Measurements from ENCODE around the gene ZNF598. TPM values are rescaled to one million over a fixed set of nuclear protein-coding genes. Genes with fewer than 3 reads are reported as not detected.

The ZNF598 gene
- total and polyA plus RNA-seq, 10 of the 15 experiments (the other 5 are each of a cell fraction or from before 2014, with no cell fraction given) = 0.08 to 74.0 (median 14.4) TPM

DNA sequence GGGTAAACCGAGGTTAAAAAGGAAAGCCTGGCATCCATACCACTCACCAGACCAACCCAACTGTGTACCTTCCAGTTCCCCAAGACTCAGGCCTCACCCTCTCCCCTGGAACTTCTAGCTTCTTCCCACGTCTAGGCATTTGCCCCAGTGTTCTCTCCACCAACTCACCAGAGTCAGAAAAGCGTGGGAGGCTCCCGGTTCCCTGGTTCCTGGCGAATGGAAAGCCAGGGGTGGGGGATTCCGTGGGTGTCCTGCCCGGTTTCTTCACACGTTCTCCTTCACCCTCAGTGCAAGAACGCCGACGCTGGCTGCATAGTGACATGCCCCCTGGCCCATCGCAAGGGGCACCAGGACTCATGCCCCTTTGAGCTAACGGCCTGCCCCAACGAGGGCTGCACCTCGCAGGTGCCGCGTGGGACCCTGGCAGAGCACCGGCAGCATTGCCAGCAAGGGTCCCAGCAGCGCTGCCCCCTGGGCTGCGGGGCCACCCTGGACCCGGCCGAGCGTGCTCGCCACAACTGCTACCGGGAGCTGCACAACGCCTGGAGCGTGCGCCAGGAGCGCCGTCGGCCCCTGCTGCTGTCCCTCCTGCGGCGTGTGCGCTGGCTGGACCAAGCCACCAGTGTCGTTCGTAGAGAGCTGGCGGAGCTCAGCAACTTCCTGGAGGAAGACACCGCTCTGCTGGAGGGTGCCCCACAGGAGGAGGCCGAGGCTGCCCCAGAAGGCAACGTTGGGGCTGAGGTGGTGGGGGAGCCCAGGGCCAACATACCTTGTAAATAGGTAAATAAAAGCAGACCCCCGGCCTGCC is 41.3 kb downstream of the ZNF598 start:
- no peak for ATAC-seq
- POLR2A ChIA-PET = interaction anchor here (0.6 kb wide), 1 partner anchor 20 kb away, joined by 3 read pairs; no protein-coding TSS in a partner anchor
- RAD21 ChIA-PET (ENCODE audit: unreplicated experiment) = no interaction called here
- SMC1A ChIA-PET (ENCODE audit: uncharacterized antibody, unreplicated experiment) = no interaction called here
- H3K36me3 ChIP-seq (ENCODE audit: control insufficient read depth in 2 of 2, insufficient read depth in 2 of 2, low read length in 1 of 2) = peaks cover 0 to 6% of the 10 kb centered on the region in 2 experiments; a peak in 3 of 4 replicates
- H3K9ac ChIP-seq (ENCODE audit: control insufficient read depth, insufficient read depth, low read length) = no peak overlapping the region
- in situ Hi-C loops (cut with MboI) = no loop called here
- no TSS peak for BruUV-seq (replicated peaks)
- TF ChIP-seq, protein P1, sequence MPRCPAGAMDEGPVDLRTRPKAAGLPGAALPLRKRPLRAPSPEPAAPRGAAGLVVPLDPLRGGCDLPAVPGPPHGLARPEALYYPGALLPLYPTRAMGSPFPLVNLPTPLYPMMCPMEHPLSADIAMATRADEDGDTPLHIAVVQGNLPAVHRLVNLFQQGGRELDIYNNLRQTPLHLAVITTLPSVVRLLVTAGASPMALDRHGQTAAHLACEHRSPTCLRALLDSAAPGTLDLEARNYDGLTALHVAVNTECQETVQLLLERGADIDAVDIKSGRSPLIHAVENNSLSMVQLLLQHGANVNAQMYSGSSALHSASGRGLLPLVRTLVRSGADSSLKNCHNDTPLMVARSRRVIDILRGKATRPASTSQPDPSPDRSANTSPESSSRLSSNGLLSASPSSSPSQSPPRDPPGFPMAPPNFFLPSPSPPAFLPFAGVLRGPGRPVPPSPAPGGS (IDR thresholded peaks at IDR 0.05; ENCODE audit: borderline replicate concordance, insufficient read depth, low read depth, low read length, poor library complexity, severe bottlenecking) = no peak
- TF ChIP-seq NFIC (IDR thresholded peaks at IDR 0.05; ENCODE audit: low read depth, low read length) (no peak), HCFC1 (IDR thresholded peaks at IDR 0.05; ENCODE audit: low read length) (no peak), FOS (IDR thresholded peaks at IDR 0.05; ENCODE audit: borderline replicate concordance, extremely low read depth, insufficient read length) (no peak), PAX5 (IDR thresholded peaks at IDR 0.05; ENCODE audit: borderline replicate concordance, low read depth, low read length) (no peak), SMARCA5 (IDR thresholded peaks at IDR 0.05) (no peak), KDM1A (IDR thresholded peaks at IDR 0.05; ENCODE audit: borderline replicate concordance) (no peak)
- TF ChIP-seq, protein P2, sequence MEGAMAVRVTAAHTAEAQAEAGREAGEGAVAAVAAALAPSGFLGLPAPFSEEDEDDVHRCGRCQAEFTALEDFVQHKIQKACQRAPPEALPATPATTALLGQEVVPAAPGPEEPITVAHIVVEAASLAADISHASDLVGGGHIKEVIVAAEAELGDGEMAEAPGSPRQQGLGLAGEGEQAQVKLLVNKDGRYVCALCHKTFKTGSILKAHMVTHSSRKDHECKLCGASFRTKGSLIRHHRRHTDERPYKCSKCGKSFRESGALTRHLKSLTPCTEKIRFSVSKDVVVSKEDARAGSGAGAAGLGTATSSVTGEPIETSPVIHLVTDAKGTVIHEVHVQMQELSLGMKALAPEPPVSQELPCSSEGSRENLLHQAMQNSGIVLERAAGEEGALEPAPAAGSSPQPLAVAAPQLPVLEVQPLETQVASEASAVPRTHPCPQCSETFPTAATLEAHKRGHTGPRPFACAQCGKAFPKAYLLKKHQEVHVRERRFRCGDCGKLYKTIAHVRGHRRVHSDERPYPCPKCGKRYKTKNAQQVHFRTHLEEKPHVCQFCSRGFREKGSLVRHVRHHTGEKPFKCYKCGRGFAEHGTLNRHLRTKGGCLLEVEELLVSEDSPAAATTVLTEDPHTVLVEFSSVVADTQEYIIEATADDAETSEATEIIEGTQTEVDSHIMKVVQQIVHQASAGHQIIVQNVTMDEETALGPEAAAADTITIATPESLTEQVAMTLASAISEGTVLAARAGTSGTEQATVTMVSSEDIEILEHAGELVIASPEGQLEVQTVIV (IDR thresholded peaks at IDR 0.05; ENCODE audit: borderline replicate concordance, partially characterized antibody) = no peak
- TF ChIP-seq, protein P3, sequence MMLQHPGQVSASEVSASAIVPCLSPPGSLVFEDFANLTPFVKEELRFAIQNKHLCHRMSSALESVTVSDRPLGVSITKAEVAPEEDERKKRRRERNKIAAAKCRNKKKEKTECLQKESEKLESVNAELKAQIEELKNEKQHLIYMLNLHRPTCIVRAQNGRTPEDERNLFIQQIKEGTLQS (IDR thresholded peaks at IDR 0.05; ENCODE audit: borderline replicate concordance, extremely low read depth, low read depth, low read length) = no peak
- TF ChIP-seq, protein P4, sequence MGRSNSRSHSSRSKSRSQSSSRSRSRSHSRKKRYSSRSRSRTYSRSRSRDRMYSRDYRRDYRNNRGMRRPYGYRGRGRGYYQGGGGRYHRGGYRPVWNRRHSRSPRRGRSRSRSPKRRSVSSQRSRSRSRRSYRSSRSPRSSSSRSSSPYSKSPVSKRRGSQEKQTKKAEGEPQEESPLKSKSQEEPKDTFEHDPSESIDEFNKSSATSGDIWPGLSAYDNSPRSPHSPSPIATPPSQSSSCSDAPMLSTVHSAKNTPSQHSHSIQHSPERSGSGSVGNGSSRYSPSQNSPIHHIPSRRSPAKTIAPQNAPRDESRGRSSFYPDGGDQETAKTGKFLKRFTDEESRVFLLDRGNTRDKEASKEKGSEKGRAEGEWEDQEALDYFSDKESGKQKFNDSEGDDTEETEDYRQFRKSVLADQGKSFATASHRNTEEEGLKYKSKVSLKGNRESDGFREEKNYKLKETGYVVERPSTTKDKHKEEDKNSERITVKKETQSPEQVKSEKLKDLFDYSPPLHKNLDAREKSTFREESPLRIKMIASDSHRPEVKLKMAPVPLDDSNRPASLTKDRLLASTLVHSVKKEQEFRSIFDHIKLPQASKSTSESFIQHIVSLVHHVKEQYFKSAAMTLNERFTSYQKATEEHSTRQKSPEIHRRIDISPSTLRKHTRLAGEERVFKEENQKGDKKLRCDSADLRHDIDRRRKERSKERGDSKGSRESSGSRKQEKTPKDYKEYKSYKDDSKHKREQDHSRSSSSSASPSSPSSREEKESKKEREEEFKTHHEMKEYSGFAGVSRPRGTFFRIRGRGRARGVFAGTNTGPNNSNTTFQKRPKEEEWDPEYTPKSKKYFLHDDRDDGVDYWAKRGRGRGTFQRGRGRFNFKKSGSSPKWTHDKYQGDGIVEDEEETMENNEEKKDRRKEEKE (IDR thresholded peaks at IDR 0.05) = no peak
- H3K27ac ChIP-seq (ENCODE audit: control insufficient read depth, insufficient read depth) = no peak overlapping the region
- no peaks in the 10 kb centered on the region for H3K9me3 ChIP-seq (replicated peaks; ENCODE audit: control insufficient read depth, insufficient read depth, low read length)
- no peak for FAIRE-seq
- H2AFZ ChIP-seq (ENCODE audit: control insufficient read depth, low read depth, low read length) = no peak overlapping the region
- no peak overlapping the region for H3K4me2 ChIP-seq (ENCODE audit: control insufficient read depth, insufficient read depth)
- H4K20me1 ChIP-seq (ENCODE audit: control insufficient read depth, insufficient read depth) = peaks cover 3% of the 10 kb centered on the region; the same call in 1 of the 2 replicates
- CTCF ChIA-PET = no interaction called here
- DNase-seq (ENCODE audit: low read depth, low spot score) = no peak
- intact Hi-C loops (cut with micrococcal nuclease; ENCODE audit: unreplicated experiment) = no loop called here
- 91% methylated on average over 41 of the region's 41 CpGs for WGBS (ENCODE audit: insufficient coverage, insufficient replicate concordance, low lambda C conversion rate, missing lambda C conversion rate)
- no peak overlapping the region for H3K4me3 ChIP-seq
- peaks cover 51% of the 10 kb centered on the region for H3K79me2 ChIP-seq (ENCODE audit: control insufficient read depth, insufficient read depth, low read length)
- H3K4me1 ChIP-seq (ENCODE audit: control insufficient read depth, insufficient read depth, low read length) = peaks cover 10% of the 10 kb centered on the region
- no peaks in the 10 kb centered on the region for H3K27me3 ChIP-seq (replicated peaks in 1 of 2; ENCODE audit: control insufficient read depth in 2 of 2, insufficient read depth in 2 of 2, low read length in 1 of 2)
